ENCODE data around the gene PSMG3. TPM values are rescaled to one million over a fixed set of nuclear protein-coding genes. Genes with fewer than 3 reads are reported as not detected.
A peak's percentile ranks its signal among the peaks of the same experiment; 100 is the strongest.

The PSMG3 gene
- total and polyA plus RNA-seq, 2 experiments from 2014 or later = 32.7 to 41.2 TPM

- Histone ChIP-seq H3K36me3 (no peaks in the 10 kb centered on the region), H3K4me3 (no peak overlapping the region)
Observed at GRCh38 chr7:1566687-1567048, 3.2 kb downstream of the PSMG3 start.

GRCh38 chr7:1564603-1565022, 5.2 kb downstream of the PSMG3 start:
- no peak for TF ChIP-seq CTCF (IDR thresholded peaks at IDR 0.05; ENCODE audit: low read depth, low read length)
- no peak overlapping the region for H3K4me3 ChIP-seq

More at GRCh38 chr7:1566687-1567048, 3.2 kb downstream of the PSMG3 start:
- no peak for DNase-seq (ENCODE audit: low read depth in 1 of 2, low spot score in 1 of 2)
- Histone ChIP-seq H3K27ac (no peak overlapping the region), H3K4me1 (ENCODE audit: low read depth) (peaks cover 7% of the 10 kb centered on the region), H3K9me3 (ENCODE audit: low read depth) (no peaks in the 10 kb centered on the region), H3K27me3 (no peaks in the 10 kb centered on the region)
- no peak for TF ChIP-seq CTCF (IDR thresholded peaks at IDR 0.05; ENCODE audit: low read depth, low read length)

GRCh38 chr7:1563981-1564602, 5.7 kb downstream of the PSMG3 start:
- H3K36me3 ChIP-seq = no peaks in the 10 kb centered on the region
- no peaks in the 10 kb centered on the region for H3K9me3 ChIP-seq (ENCODE audit: low read depth)
- H3K27ac ChIP-seq = no peak overlapping the region
- TF ChIP-seq CTCF (IDR thresholded peaks at IDR 0.05; ENCODE audit: low read depth, low read length) = no peak
- peaks cover 7% of the 10 kb centered on the region for H3K4me1 ChIP-seq (ENCODE audit: low read depth)
- no peaks in the 10 kb centered on the region for H3K27me3 ChIP-seq
- DNase-seq (ENCODE audit: low read depth in 1 of 2, low spot score in 1 of 2) = no peak
- no peak overlapping the region for H3K4me3 ChIP-seq

More at GRCh38 chr7:1564603-1565022, 5.2 kb downstream of the PSMG3 start:
- no peaks in the 10 kb centered on the region for H3K27me3 ChIP-seq
- H3K4me1 ChIP-seq (ENCODE audit: low read depth) = peaks cover 7% of the 10 kb centered on the region
- no peaks in the 10 kb centered on the region for H3K9me3 ChIP-seq (ENCODE audit: low read depth)
- H3K27ac ChIP-seq = no peak overlapping the region
- no peaks in the 10 kb centered on the region for H3K36me3 ChIP-seq
- no peak for DNase-seq (ENCODE audit: low read depth in 1 of 2, low spot score in 1 of 2)

- no peaks in the 10 kb centered on the region for H3K9me3 ChIP-seq (ENCODE audit: low read depth)
- H3K27ac ChIP-seq = peak overlapping the region; percentile 48
- DNase-seq (ENCODE audit: low read depth in 1 of 2, low spot score in 1 of 2) = no peak
- H3K36me3 ChIP-seq = no peaks in the 10 kb centered on the region
- H3K4me3 ChIP-seq = no peak overlapping the region
- no peak for TF ChIP-seq CTCF (IDR thresholded peaks at IDR 0.05; ENCODE audit: low read depth, low read length)
- no peaks in the 10 kb centered on the region for H3K27me3 ChIP-seq
- peaks cover 7% of the 10 kb centered on the region for H3K4me1 ChIP-seq (ENCODE audit: low read depth)
Observed at GRCh38 chr7:1562597-1563051, 7.2 kb downstream of the PSMG3 start.

- no peak for TF ChIP-seq CTCF (IDR thresholded peaks at IDR 0.05; ENCODE audit: low read depth, low read length)
- no peaks in the 10 kb centered on the region for H3K27me3 ChIP-seq
- H3K4me1 ChIP-seq (ENCODE audit: low read depth) = peaks cover 7% of the 10 kb centered on the region
- DNase-seq (ENCODE audit: low read depth in 1 of 2, low spot score in 1 of 2) = peak in 1 of 2 donors; percentile 32
- H3K4me3 ChIP-seq = no peak overlapping the region
- peak overlapping the region; percentile 48 for H3K27ac ChIP-seq
- H3K9me3 ChIP-seq (ENCODE audit: low read depth) = no peaks in the 10 kb centered on the region
- no peaks in the 10 kb centered on the region for H3K36me3 ChIP-seq
Observed at GRCh38 chr7:1562116-1562515, 7.7 kb downstream of the PSMG3 start.

Data from cardiac muscle cell (in vitro differentiated cells and primary cell).